ENCODE data around the gene DUSP5. TPM values are rescaled to one million over a fixed set of nuclear protein-coding genes. Genes with fewer than 3 reads are reported as not detected.

DUSP5 gene
- total RNA-seq, 1 donor: 21.6 TPM

GRCh38 chr10:110488940-110489339, 8.8 kb upstream of the DUSP5 start:
- no peak for TF ChIP-seq CTCF (IDR thresholded peaks at IDR 0.05; ENCODE audit: insufficient read depth, low read length)
- no peak overlapping the region for H3K4me3 ChIP-seq (ENCODE audit: low read depth, low read length)
- no peak for DNase-seq (ENCODE audit: low read depth)

- no peak for TF ChIP-seq CTCF (IDR thresholded peaks at IDR 0.05; ENCODE audit: insufficient read depth, low read length)
- no peak for DNase-seq (ENCODE audit: low read depth)
- no peak overlapping the region for H3K4me3 ChIP-seq (ENCODE audit: low read depth, low read length)
These were observed 7.1 kb upstream of the DUSP5 start for GRCh38 chr10:110490640-110491039.

- peak; percentile 34 for DNase-seq (ENCODE audit: low read depth)
- no peak overlapping the region for H3K4me3 ChIP-seq (ENCODE audit: low read depth, low read length)
- no peak for TF ChIP-seq CTCF (IDR thresholded peaks at IDR 0.05; ENCODE audit: insufficient read depth, low read length)
These were observed 6.4 kb upstream of the DUSP5 start for GRCh38 chr10:110491346-110491745.

GRCh38 chr10:110492069-110492822, 5.5 kb upstream of the DUSP5 start:
- no peak for TF ChIP-seq CTCF (IDR thresholded peaks at IDR 0.05; ENCODE audit: insufficient read depth, low read length)
- no peak for DNase-seq (ENCODE audit: low read depth)
- H3K4me3 ChIP-seq (ENCODE audit: low read depth, low read length): no peak overlapping the region

GRCh38 chr10:110493832-110494426, 3.8 kb upstream of the DUSP5 start:
- no peak for DNase-seq (ENCODE audit: low read depth)
- no peak for TF ChIP-seq CTCF (IDR thresholded peaks at IDR 0.05; ENCODE audit: insufficient read depth, low read length)
- H3K4me3 ChIP-seq (ENCODE audit: low read depth, low read length): no peak overlapping the region

GRCh38 chr10:110494532-110494931, 3.2 kb upstream of the DUSP5 start:
- TF ChIP-seq CTCF (IDR thresholded peaks at IDR 0.05; ENCODE audit: insufficient read depth, low read length): no peak
- DNase-seq (ENCODE audit: low read depth): no peak
- no peak overlapping the region for H3K4me3 ChIP-seq (ENCODE audit: low read depth, low read length)
